GM12892 (cell line): ENCODE results near the gene SOWAHC. TPM values are rescaled to one million over a fixed set of nuclear protein-coding genes. Genes with fewer than 3 reads are reported as not detected.
"Not testable (repeated sequence)": the region's sequence is repeated elsewhere in the genome, so short reads cannot be mapped to it uniquely, and the experiment has no call there.

Source experiments
- DNase-seq: peaks from one replicate; pipeline ENCODE4 v3.0.0; 2011; ENCODE audit not compliant: insufficient read length
- FAIRE-seq: peaks from 2 replicates; lab custom pipeline; 2011; peaks lifted over from hg19 to GRCh38; lab: Jason Lieb, UNC
- POLR2A ChIP-seq: IDR thresholded peaks from 2 replicates; pipeline ENCODE4 v1.6.1; 2011; ENCODE audit warnings: low read depth, low read length, control low read depth
- POLR2AphosphoS5 ChIP-seq: IDR thresholded peaks from 2 replicates; pipeline ENCODE4 v1.6.1; 2011; ENCODE audit warnings: low read depth, low read length, control low read depth
- TAF1 ChIP-seq: IDR thresholded peaks from 2 replicates; pipeline ENCODE4 v1.6.1; 2011; ENCODE audit warnings: low read depth, mild to moderate bottlenecking, control low read depth, low read length, borderline replicate concordance
- polyA plus RNA-seq: library from polyadenylated mRNA; unstranded; fragments of >200 nt; gene quantifications from one replicate; pipeline ENCODE4 v1.2.1, GENCODE V29; 2012; ENCODE audit warnings: missing spikeins, inconsistent platforms; ENCODE audit not compliant: missing spikeins

SOWAHC gene, protein sequence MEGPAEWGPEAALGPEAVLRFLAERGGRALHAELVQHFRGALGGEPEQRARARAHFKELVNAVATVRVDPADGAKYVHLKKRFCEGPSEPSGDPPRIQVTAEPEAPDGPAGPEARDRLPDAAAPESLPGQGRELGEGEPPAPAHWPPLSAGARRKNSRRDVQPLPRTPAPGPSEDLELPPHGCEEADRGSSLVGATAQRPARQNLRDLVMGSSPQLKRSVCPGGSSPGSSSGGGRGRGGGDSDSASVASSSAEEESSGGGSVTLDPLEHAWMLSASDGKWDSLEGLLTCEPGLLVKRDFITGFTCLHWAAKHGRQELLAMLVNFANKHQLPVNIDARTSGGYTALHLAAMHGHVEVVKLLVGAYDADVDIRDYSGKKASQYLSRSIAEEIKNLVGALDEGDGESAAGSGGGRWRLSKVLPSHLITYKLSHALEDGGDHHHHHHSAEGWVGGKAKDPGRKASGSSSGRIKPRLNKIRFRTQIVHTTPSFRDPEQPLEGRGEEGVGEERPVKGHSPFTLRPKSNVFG
- polyA plus RNA-seq, result 0.87 TPM

DNA sequence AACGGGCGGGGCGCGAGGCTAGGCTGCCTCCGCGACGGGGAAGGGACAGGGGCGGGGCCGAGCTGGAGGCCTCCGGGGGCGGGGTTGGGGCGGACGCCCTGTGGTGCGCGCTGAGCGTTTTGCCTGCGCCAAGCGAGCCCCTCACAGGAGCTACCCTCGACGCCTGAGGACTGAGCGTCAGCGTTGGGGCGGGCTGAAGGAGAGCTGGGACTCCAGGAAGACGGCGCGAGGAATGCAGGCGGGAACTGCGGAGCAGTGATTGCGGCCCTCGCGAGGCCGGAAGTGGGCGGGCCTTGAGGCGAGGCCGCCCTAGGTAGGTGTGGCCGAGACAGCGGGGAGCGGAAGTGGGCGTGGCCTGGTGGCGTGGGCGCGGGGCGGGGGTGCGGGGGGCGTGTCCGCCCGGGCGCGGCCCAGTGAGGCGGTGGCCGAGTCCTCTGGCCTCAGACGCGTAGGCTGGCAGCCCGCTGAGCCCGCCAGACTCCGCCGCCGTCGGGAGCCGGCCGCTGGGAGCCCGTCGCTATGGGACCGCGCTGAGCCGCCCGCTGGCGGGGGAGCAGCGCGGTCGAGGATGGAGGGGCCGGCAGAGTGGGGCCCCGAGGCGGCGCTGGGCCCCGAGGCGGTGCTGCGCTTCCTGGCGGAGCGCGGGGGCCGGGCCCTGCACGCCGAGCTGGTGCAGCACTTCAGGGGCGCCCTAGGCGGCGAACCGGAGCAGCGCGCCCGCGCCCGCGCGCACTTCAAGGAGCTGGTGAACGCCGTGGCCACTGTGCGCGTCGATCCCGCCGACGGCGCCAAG lies at the start of gene SOWAHC, which contains the start of gene SEPTIN10:
Gene SOWAHC (plus strand): TSS at position 443 of the 793 bp plus-strand sequence. CDS start 126 bp downstream, at position 569.
Gene SEPTIN10 (minus strand): TSS at position 45 of the 793 bp plus-strand sequence. CDS start 139 bp downstream, outside the sequence.
- TF ChIP-seq POLR2AphosphoS5 (no peak), TAF1 (no peak), POLR2A (no peak)
- FAIRE-seq (peak; percentile 92), DNase-seq (peak; percentile 63)

GRCh38 chr2:109575373-109575772 lies 38.8 kb upstream of the SOWAHC start:
- DNase-seq, result no peak
- no peak for FAIRE-seq
- TF ChIP-seq POLR2AphosphoS5, result no peak
- no peak for TF ChIP-seq TAF1
- no peak for TF ChIP-seq POLR2A

GRCh38 chr2:109577630-109578029 lies 36.5 kb upstream of the SOWAHC start:
- DNase-seq, FAIRE-seq: not testable (repeated sequence)

- peak; percentile 78 for FAIRE-seq
- no peak for TF ChIP-seq POLR2A
- TF ChIP-seq POLR2AphosphoS5, result no peak
- TF ChIP-seq TAF1, result no peak
- no peak for DNase-seq
Observed at GRCh38 chr2:109582928-109583895, 31.0 kb upstream of the SOWAHC start.

DNA sequence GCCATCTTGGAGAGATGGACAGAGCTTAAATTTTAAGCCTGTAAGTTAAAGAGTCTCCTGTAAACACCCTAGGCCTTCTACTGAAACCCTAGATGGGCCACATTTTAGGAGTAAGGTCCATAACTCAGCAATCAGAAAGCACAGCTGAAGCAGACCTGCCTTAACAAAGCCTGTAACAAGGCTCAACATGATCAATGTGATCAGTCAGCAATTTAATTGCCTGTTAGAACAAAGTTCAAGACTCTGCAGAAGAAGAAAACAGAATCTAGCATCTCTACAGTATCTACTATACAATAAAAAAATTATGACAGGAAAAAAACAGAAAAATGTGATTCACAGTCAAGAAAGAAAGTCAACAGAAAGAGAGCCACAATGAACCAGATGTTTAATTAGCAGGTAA lies 27.5 kb upstream of the SOWAHC start:
- DNase-seq (no peak), FAIRE-seq (no peak)
- TF ChIP-seq POLR2A (no peak), POLR2AphosphoS5 (no peak), TAF1 (no peak)

- TF ChIP-seq POLR2A, result no peak
- TF ChIP-seq TAF1, result no peak
- TF ChIP-seq POLR2AphosphoS5, result no peak
- FAIRE-seq (no peak), DNase-seq (no peak)
Observed at GRCh38 chr2:109591206-109591605, 23.0 kb upstream of the SOWAHC start.

DNA sequence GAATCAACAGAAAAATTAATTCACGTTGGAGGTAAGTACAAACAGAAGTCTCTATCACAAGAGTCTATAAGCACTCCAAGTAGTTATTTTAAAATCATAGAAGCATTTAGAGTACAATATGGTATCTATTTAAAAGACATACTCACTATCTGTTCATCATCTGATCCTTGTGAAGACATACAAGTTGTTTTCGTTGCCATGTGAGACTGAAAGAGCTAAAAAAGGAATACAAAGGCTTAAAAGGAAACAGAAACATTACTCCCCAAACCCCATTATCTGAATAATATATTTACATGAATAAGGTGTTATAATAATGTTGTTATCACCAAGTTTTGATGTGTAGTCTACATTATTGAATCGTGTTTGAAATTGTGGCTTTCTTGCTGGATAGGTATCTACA lies 21.3 kb upstream of the SOWAHC start:
- FAIRE-seq, result no peak
- no peak for TF ChIP-seq POLR2AphosphoS5
- no peak for DNase-seq

DNA sequence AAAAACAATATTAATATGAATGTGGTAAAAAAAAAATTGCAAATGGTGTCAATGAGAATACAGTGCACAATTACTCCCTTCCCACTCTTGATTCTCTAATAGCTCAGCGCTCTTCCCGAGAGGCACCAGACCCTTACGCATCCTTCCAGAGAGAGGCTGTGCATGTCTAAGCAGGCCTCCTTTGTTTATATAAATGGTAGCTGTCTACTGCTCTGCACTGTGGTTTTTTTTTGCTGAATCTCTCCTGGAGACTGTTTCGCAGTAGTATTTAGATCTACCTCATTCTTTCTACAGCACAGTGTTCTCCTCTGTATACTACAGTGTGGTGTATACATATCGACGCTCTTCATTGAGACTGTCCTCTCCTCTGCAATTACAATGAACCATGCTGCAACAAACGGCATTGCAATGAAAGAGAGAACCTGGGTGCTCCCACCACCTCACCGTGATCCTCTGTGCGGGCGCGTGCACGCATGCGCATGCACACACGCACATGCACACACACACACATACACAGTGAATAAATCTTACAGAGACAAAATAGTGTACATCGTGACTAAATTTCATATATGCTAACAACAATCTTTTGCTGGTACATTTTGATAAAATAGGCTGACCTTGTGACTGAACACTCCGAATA lies 19.8 kb upstream of the SOWAHC start:
- TF ChIP-seq POLR2AphosphoS5, result no peak
- TF ChIP-seq TAF1, result no peak
- no peak for TF ChIP-seq POLR2A
- no peak for DNase-seq
- no peak for FAIRE-seq

DNA sequence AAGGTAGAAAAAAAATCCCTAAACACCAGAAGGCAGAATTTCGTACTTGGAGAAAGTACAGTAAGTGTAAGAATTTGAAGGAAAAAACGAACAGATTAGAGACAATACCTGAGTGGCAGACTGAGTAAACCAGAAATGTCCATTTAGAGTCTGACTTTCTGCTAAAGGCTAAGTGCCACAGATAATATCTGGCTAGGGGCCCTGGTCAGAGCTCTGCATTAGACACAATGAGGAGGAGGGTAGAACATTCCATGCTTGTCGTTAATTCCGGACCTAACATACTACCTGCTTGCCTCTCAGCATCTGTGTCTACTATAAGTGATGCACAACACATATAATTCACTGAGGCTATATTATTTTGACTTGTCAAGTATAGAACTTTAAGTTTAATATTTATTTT lies 18.5 kb upstream of the SOWAHC start:
- TF ChIP-seq TAF1, result no peak
- no peak for TF ChIP-seq POLR2A
- no peak for TF ChIP-seq POLR2AphosphoS5
- DNase-seq (no peak), FAIRE-seq (no peak)

DNA sequence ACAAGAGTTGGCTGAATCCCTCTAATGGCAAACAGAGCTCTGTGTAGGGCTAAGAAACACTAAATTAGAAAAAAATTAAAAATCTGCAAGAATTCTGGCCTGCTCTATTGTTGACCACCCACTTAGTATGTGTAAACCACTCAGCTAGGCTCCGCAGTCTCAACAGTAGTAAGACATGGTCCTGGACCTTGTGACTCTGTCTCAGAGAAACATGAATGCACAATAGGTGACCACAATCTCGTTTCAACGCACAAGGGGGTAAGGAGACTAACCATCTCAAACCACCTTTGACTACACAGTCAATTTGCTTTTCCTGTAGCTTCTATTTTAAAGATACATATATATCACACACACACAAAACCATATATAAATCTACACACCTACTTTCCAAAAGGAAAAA lies 16.9 kb upstream of the SOWAHC start:
- DNase-seq (no peak), FAIRE-seq (no peak)
- TF ChIP-seq POLR2A, result no peak
- TF ChIP-seq TAF1, result no peak
- TF ChIP-seq POLR2AphosphoS5, result no peak
